Heart right ventricle (tissue), 16 donors: ENCODE data around the gene SWAP70. TPM values are rescaled to one million over a fixed set of nuclear protein-coding genes. Genes with fewer than 3 reads are reported as not detected.

Experiments
- ATAC-seq, 8 donors: fragments of 200-7000 bp; cut with Tn5 transposase; one replicate each; pipeline ENCODE4 v1.9.1; 2020; ENCODE audit warnings: mild to moderate bottlenecking in 8 of 8, moderate library complexity in 8 of 8, moderate number of reproducible peaks in 1 of 8
- DNase-seq, 2 donors: peaks; one replicate each; pipeline ENCODE4 v3.0.0-alpha.2; 2020
- H3K27ac ChIP-seq, 10 donors: fragments of 200-600 bp; sonication (generic) in 2 of 10; one replicate each; pipeline versions ENCODE4 v1.5.0 to v1.8.0; 2020 to 2022; ENCODE audit warnings: mild to moderate bottlenecking in 3 of 10
- H3K27me3 ChIP-seq, 7 donors: fragments of 200-600 bp; one replicate each; pipeline ENCODE4 v1.8.0; 2021 to 2022; ENCODE audit warnings: mild to moderate bottlenecking in 2 of 7
- H3K36me3 ChIP-seq, 9 donors: fragments of 200-600 bp; sonication (generic) in 1 of 9; one replicate each; pipeline versions ENCODE4 v1.5.0 to v1.8.0; 2020 to 2022; ENCODE audit warnings: mild to moderate bottlenecking in 2 of 9
- H3K4me1 ChIP-seq, 9 donors: fragments of 200-600 bp; sonication (generic) in 1 of 9; one replicate each; pipeline versions ENCODE4 v1.5.0 to v1.8.0; 2020 to 2022; ENCODE audit warnings: mild to moderate bottlenecking in 4 of 9
- H3K4me3 ChIP-seq, 10 donors: fragments of 200-600 bp; sonication (generic) in 2 of 10; one replicate each; pipeline versions ENCODE4 v1.5.0 to v1.8.0; 2020 to 2022; ENCODE audit warnings: mild to moderate bottlenecking in 7 of 10, moderate library complexity in 2 of 10
- H3K9me3 ChIP-seq, 11 donors: fragments of 200-600 bp in 10 of 11; sonication (generic) in 2 of 11; one replicate each; pipeline versions ENCODE4 v1.5.0 to v1.8.0; 2013 to 2022; ENCODE audit warnings: mild to moderate bottlenecking in 2 of 11, control low read depth in 1 of 11, moderate library complexity in 1 of 11
- CTCF ChIP-seq, 9 donors: fragments of 200-600 bp; sonication (generic) in 2 of 9; IDR thresholded peaks; one replicate each; pipeline versions ENCODE4 v1.5.0 to v1.8.0; 2021 to 2022; ENCODE audit warnings: antibody characterized with exemption in 9 of 9, mild to moderate bottlenecking in 5 of 9, moderate library complexity in 1 of 9
- whole genome bisulfite sequencing, 2 donors: extraction: QIAGEN DNeasy Blood & Tissue Kit; methylation state at CpG; one replicate each; pipeline ENCODE4 v1.1.7; 2013; ENCODE audit warnings: inconsistent platforms in 1 of 2; 5-methylcytosine and 5-hydroxymethylcytosine counted together
- intact Hi-C, 10 donors: fragments of 100-400 bp; cut with DNase I; formaldehyde crosslinking; loops; one replicate each; pipeline versions ENCODE4 v1.11.1 to v1.14.2; 2022
- polyA plus RNA-seq, 2 donors: library from polyadenylated mRNA; stranded (reverse); fragments of 200-250 nt; gene quantifications; one replicate each; pipeline ENCODE4 v1.2.3, GENCODE V29; 2013
- total RNA-seq, 10 donors: library from RNA; stranded (reverse); fragmentation: NEBNext Ultra II Directional in 3 of 10; extraction: Animal tissue kit (Norgen Biotek cat#: 25700) in 3 of 10; gene quantifications; one replicate each; pipeline versions ENCODE4 v1.2.1 to v1.2.4, GENCODE V29; 2021 to 2023
- donor health status: Arrhythmogenic right ventricular cardiomyopathy.
- donor health status: ischemic (EF 13 %, LVEDD 7.1; RV severe dilation, severe dysfunction).
- donor health status: healthy with polysubstance abuse.
- donor health status: DM: no; HTN: yes; CAD: no.
- donor health status: DM: no; HTN: no; CAD: no.
- donor health status: ischemic (EF 25% LVEDD 6.9; RV normal size, moderate dysfunction).
- donor health status: ischemic (EF 25% LVEDD 5.7; RV mildly dilated, moderate dysfunction).
- donor health status: healthy.
- donor health status: DM: yes; HTN: yes; CAD: no.
- donor health status: Ischemic cardiomyopathy.
- donor health status: ischemic (EF 35%, LVEDD 5.7; RV mildly dilated, moderate dysfunction).
- donor health status: nonischemic (EF 11% LVEDD 7.7; RV severe dilation, severe dysfunction).
- donor health status: DM: yes; HTN: yes; CAD: no.
- donor health status: PGD.
- donor health status: ischemic (EF 29% LVEDD 5.4; RV normal size, mild dysfunction).
- donor health status: nonischemic (EF 23%, LVEDD 6.1; RV moderate dilation, normal function).

The SWAP70 gene
- total and polyA plus RNA-seq, 12 donors: 7.8 to 33.4 (median 19.6) TPM

DNA sequence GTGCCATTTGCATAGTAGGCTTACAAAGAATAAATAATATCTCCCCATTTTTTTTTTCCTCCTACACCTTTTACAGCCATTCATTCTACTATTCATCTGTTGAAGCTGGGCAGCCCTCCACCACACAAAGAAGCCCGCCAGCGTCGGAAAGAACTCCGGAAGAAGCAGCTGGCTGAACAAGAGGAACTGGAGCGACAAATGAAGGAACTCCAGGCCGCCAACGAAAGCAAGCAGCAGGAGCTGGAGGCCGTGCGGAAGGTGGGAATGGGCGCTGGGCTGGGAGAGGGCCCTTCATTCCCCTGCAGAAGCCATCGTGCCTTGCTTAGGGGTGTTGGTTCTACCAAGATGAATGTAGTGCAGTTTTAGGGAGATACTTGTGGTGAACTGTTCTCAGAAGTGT is 68.6 kb downstream of the SWAP70 start:
- 83 to 85% methylated on average over 11 of the region's 11 CpGs for WGBS, 2 donors
- DNase-seq: no peak
- intact Hi-C loops: loop anchor here in 1 of 10 donors (5.0 kb wide), 1 partner anchor 120 kb away; no protein-coding TSS in a partner anchor
- Histone ChIP-seq H3K27me3 (no peaks in the 10 kb centered on the region), H3K36me3 (peaks cover 0 to 94% (median 36%) of the 10 kb centered on the region in 9 donors), H3K27ac (no peak overlapping the region), H3K4me3 (no peak overlapping the region), H3K9me3 (peaks cover 0 to 15% (median 7%) of the 10 kb centered on the region in 11 donors), H3K4me1 (peaks cover 0 to 6% (median 0%) of the 10 kb centered on the region in 9 donors)
- ATAC-seq: no peak
- TF ChIP-seq CTCF (IDR thresholded peaks at IDR 0.05): no peak

DNA sequence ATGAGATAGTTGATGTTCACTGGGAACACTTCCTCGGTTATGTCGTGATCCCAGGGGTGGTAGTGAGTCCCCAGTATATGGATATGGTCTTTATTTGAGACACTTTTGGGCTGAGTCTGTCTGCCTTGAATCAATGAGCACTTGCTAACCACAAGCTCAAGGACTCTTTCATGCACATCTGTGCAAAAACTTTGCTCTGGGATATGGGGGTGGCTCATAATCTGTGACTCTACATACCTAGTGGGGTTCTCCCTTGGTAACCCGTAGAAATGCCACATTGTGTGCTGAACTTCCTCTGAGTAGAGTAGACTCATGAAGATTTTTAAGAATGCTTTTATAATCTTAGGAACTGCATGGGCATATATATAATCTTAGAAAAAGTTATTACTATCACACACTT is 69.3 kb downstream of the SWAP70 start:
- ATAC-seq: no peak
- no peak overlapping the region for H3K4me3 ChIP-seq

GRCh38 chr11:9735236-9735635 is 71.4 kb downstream of the SWAP70 start:
- Histone ChIP-seq H3K27me3 (no peaks in the 10 kb centered on the region), H3K9me3 (peaks cover 0 to 15% (median 7%) of the 10 kb centered on the region in 11 donors), H3K27ac (no peak overlapping the region), H3K4me3 (no peak overlapping the region), H3K4me1 (peaks cover 0 to 30% (median 4%) of the 10 kb centered on the region in 9 donors), H3K36me3 (peaks cover 0 to 94% (median 38%) of the 10 kb centered on the region in 9 donors)
- DNase-seq: no peak
- WGBS, 2 donors: 97 to 98% methylated on average over 3 of the region's 3 CpGs
- intact Hi-C loops: no loop called here
- no peak for TF ChIP-seq CTCF (IDR thresholded peaks at IDR 0.05)
- no peak for ATAC-seq

More for the DNA sequence above, 69.3 kb downstream of the SWAP70 start:
- no peak for DNase-seq
- Histone ChIP-seq H3K4me1 (peaks cover 0 to 11% (median 0%) of the 10 kb centered on the region in 9 donors), H3K27ac (no peak overlapping the region), H3K27me3 (no peaks in the 10 kb centered on the region), H3K36me3 (peaks cover 0 to 94% (median 36%) of the 10 kb centered on the region in 9 donors), H3K9me3 (peaks cover 0 to 15% (median 7%) of the 10 kb centered on the region in 11 donors)
- intact Hi-C loops: loop anchor here in 1 of 10 donors (5.0 kb wide), 1 partner anchor 121 kb away; no protein-coding TSS in a partner anchor
- TF ChIP-seq CTCF (IDR thresholded peaks at IDR 0.05): no peak
- 92 to 99% methylated on average over 3 of the region's 3 CpGs for WGBS, 2 donors

GRCh38 chr11:9735919-9736318 is 72.0 kb downstream of the SWAP70 start:
- ATAC-seq (no peak), DNase-seq (no peak)
- intact Hi-C loops: no loop called here
- H3K27me3 ChIP-seq: no peaks in the 10 kb centered on the region
- no peak overlapping the region for H3K27ac ChIP-seq
- no peak for TF ChIP-seq CTCF (IDR thresholded peaks at IDR 0.05)
- H3K36me3 ChIP-seq: peaks cover 0 to 94% (median 44%) of the 10 kb centered on the region in 9 donors
- H3K4me1 ChIP-seq: peaks cover 0 to 30% (median 4%) of the 10 kb centered on the region in 9 donors
- peaks cover 0 to 15% (median 7%) of the 10 kb centered on the region in 11 donors for H3K9me3 ChIP-seq
- no peak overlapping the region for H3K4me3 ChIP-seq
- WGBS, 2 donors: 97 to 98% methylated on average over 2 of the region's 2 CpGs
